Activated CD4-positive, alpha-beta T cell treated with anti-CD3 and anti-CD28 coated beads, Interleukin-2, Interleukin-4, amounts not matched to agents 100 ng/mL and 50 ng/mL, durations not matched to agents 16 hours and 8 hours (primary cell): ENCODE measurements around the gene ATP13A3.
A peak's percentile ranks its signal among the peaks of the same experiment; 100 is the strongest.

Experiments used
- DNase-seq: peaks from one replicate; pipeline ENCODE4 v3.0.0-alpha.2; 2020; ENCODE audit warnings: low spot score

ATP13A3 gene

DNA sequence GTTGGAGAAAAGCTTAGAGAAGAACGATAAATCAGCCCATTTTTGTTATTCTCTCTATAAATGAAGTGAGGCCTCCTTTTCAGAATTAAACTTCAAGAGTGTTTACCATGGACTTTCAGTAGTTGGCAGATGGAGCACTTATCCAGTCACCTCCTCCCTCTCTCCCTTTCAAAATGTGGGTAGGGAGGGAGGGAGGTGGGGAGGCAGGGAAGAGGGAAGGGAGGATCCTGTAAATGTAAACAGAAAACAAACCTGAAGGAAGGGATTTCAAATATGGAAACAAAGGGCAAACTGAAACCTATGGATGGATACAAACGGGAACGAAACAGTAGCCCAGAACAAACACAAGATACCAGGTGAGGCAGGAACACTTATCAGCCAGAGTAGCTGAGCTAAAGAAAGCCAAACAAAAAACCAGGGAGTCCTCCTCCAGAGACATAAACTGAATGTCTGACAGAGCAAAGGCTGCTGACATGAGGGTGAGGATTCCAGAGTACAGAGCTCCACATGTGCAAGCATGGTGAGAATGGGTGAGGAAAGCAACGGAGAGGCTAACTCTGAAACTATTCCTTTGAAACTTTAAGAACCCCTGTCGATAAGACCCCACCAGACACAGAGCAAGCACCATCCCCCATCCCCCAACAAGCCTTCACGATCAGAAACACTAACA lies 46.8 kb downstream of the ATP13A3 start:
- DNase-seq, result no peak

DNA sequence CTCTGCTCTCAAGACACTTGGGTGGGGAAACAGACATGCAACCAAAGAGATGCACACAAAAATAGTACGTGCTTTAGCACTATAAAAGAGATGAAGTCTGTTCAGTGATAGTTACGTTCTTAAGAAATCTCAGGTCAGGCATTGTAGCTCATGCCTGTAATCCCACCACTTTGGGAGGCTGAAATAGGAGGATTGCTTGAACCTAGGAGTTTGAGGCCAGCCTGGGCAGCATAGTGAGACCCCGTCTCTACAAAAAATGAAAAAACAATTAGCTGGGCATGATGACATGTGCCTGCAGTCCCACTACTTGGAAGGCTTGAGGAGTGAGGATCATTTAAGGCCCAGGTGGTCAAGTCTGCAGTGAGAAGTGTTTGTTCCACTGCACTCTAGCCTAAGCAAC lies 52.3 kb downstream of the ATP13A3 start:
- no peak for DNase-seq

- no peak for DNase-seq
Observed at GRCh38 chr3:194431554-194431953, 55.2 kb downstream of the ATP13A3 start.

GRCh38 chr3:194425399-194425798 lies 61.4 kb downstream of the ATP13A3 start:
- no peak for DNase-seq

DNA sequence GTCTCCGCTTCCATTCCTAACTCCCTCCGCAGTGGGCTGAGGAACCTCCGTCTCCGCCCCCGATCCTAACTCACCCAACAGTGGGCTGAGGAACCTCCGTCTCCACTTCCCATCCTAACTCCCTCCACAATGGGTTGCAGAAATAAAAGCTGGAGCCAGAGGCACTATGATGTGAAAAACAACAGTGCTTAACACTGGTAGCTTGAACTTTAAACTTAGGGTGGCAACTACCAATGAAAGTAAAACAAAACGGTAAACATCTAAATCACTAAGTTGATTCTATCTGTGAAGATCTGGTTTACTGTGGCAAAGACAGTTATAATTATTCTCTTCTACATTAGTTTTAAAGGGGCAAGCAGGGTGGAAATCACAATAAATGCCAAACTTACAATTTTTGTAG lies 61.8 kb downstream of the ATP13A3 start:
- DNase-seq, result no peak

- no peak for DNase-seq
Observed at GRCh38 chr3:194424373-194424772, 62.4 kb downstream of the ATP13A3 start.

GRCh38 chr3:194423317-194423716 lies 63.5 kb downstream of the ATP13A3 start:
- DNase-seq, result no peak

- no peak for DNase-seq
Observed at GRCh38 chr3:194422188-194422587, 64.6 kb downstream of the ATP13A3 start.

GRCh38 chr3:194418671-194419070 lies 68.1 kb downstream of the ATP13A3 start:
- DNase-seq, result no peak

GRCh38 chr3:194407423-194407822 lies 79.4 kb downstream of the ATP13A3 start:
- peak; percentile 59 for DNase-seq

DNA sequence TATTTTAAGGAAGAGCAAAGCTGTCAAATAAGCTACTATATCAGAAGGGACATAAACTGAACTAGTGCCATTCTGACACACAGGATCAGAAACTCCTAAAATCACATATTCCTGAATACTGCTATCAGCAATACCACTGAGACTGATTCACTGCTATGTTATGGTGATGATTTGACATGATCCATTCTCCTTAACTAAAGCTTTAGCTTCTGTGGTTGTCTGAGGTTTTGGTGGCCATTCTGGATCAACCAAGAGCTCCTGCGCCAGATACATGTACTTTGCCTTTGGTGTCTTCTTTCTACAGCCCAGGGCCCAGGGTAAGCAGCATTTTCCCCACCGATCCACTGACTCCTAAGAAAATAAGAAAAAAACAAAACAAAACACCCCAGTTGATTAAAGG lies 81.0 kb downstream of the ATP13A3 start:
- no peak for DNase-seq

GRCh38 chr3:194404365-194405140 lies 82.2 kb downstream of the ATP13A3 start:
- peak; percentile 60 for DNase-seq

DNA sequence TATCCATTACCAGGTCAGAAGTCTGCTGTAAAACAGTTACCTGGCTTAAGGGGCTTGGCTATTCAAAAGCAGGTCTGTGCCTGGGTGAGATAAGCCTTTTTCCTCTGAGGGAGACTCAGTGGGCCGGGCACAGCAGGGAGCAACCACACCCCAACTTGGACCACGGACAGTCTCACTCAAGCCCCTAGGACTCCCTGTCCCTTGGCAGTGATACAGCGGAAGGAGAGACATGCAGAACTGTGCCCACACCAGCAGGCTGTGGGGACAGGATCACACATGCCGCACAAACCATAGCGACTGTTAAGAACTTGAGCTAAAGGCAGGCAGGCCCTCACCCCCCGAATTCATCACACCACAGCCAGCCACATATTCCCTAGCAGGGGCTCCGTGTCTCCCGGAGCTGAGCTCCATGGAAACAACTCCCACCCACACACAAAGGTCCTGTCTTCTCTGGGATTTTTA lies 84.9 kb downstream of the ATP13A3 start:
- DNase-seq, result no peak

DNA sequence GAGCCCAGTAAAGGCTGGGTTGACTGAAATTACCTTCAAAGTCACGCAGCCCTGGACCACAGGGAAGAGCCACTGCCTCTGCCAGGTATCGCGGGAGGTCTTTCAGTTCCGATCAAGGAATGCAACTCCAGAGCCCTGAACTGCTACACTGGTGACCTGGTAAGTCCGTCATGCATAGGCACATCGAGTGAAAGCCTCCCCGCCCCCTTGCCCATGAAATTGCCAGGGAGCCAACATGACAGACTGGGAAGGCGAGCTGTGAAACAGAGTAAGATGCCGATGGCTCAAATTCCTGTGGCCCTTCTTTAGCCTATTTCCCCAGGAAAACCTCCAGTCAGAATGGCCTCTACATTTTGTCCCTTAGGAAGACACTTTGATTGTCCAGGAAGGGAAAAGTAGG lies 85.5 kb downstream of the ATP13A3 start:
- DNase-seq, result no peak

DNA sequence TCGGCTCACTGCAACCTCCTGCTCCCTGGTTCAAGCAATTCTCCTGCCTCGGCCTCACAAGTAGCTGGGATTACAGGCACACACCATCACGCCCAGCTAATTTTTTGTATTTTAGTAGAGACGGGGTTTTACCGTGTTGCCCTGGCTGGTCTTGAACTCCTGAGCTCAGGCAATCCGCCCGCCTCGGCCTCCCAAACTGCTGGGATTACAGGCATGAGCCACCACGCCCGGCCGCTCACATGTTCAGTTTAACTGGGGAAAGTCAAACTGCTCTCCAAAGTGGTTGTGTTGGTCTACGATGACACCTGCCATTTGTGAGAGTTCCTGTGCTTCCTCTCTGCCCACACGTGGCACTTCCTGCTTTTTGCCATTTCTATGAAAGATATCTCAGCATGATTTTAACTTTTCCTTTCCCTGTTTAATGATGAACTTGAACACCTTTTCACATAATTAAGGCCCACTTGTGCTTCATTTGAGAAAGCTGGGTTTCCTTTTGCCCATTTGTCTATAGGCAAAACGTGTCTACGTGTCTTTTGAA lies 86.9 kb downstream of the ATP13A3 start:
- DNase-seq, result no peak

GRCh38 chr3:194399166-194399565 lies 87.6 kb downstream of the ATP13A3 start, which contains the start of gene GP5:
Gene GP5 (minus strand): TSS chr3:194399266. CDS start chr3:194398282, 984 bp downstream.
- DNase-seq, result no peak

DNA sequence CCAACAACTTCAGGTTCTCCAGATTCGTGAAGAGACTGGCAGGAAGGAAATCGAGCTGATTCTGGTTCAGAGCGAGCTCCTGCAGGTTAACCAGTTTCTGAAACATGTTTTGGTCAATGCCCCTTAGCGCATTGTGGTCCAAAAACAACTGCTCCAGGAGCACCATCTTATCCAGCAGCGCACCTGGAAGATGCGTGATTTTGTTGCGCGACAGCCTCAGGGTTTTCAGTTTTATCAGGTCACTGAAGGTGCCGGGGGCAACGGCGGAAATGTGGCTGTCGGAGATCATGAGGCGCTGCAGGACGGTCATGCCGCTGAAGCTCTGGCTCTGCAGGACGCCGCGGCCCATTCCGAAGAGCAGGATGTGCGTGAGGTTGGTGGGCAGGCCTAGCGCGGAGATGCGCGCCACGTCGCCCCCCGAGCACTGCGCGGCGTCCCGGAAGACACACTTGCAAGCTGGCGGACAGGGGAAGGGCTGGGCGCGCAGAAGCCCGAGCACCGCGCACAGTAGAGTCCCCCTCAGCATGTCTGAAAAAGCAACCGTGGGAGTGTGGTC lies 89.0 kb downstream of the ATP13A3 start:
- DNase-seq, result no peak

DNA sequence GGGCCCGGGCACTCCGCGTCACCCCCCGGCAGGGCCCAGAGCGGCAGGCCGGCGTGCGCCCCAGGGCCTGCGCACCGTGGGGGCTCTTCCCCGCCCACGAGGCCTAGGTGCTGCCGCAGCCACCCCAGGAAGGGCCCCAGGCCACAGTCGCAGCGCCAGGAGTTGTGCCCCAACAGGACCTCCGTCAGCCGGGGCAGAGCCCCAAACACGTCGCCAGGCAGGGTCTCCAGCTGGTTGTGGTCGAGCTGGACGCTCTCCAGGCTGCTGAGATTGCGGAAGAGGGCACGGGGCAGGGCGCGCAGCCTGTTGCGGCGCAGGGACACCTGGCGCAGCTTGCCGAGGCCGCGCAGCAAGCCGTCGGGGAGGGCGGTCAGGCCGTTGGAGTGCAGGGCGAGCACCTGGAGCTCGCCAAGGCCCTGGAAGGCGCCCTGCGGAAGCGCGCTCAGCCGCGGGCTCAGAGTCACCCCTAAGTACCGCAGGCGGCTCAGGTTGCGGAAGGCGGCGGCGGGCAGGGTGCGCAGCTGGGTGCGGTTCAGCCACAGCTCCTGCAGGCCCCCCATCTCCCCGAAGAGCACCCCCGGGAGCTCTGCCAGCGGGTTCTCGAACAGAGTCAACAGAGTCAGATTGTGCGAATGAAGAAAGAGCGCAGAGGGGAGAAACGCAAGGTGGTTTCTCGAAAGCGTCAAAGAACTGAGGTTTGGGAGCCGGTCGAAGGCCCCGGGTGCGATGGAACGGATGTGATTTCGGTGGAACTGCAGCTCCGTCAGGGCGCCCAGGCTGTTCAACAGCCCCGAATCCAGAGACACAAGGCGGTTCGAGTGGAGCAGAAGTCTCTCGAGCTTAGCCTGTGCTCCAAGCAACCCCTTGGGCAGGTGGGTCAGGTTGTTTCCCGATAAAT lies 89.7 kb downstream of the ATP13A3 start:
- DNase-seq, result peak; percentile 19

GRCh38 chr3:194396539-194396858 lies 90.3 kb downstream of the ATP13A3 start:
- no peak for DNase-seq

- DNase-seq, result peak; percentile 61
Observed at GRCh38 chr3:194395778-194396538, 90.8 kb downstream of the ATP13A3 start.

GRCh38 chr3:194395212-194395611 lies 91.6 kb downstream of the ATP13A3 start:
- DNase-seq, result peak; percentile 53
